SK-N-SH (cell line): ENCODE data around the gene WDR48. TPM values are rescaled to one million over a fixed set of nuclear protein-coding genes. Genes with fewer than 3 reads are reported as not detected.

ENCODE experiments used
- CTCF ChIA-PET: fragments of 300-600, 350-600 bp; formaldehyde crosslinking; extraction: SDS; loops from one replicate; lab custom pipeline; 2021; lab: Yijun Ruan, JAX
- POLR2A ChIA-PET: fragments of 350-600 bp; sonication (Branson Sonifier 250); formaldehyde crosslinking; extraction: SDS; loops from one replicate; lab custom pipeline; 2020; ENCODE audit warnings: antibody characterized with exemption, inconsistent platforms; lab: Yijun Ruan, JAX
- DNase-seq: peaks from one replicate; pipeline ENCODE4 v3.0.0; 2012
- H2AFZ ChIP-seq: fragments of 200-600 bp; sonication (generic); 2 replicates; pipeline ENCODE4 v1.8.1; 2016; ENCODE audit warnings: antibody characterized with exemption, mild to moderate bottlenecking, low read depth
- H3F3A ChIP-seq: fragments of 200-600 bp; sonication (generic); replicated peaks from 2 replicates; pipeline ENCODE3; 2016; ENCODE audit warnings: antibody characterized with exemption, mild to moderate bottlenecking; ENCODE audit not compliant: insufficient read depth
- H3K27ac ChIP-seq, 2 experiments: fragments of 200-500 bp in 1 of 2; fragments of 200-600 bp in 1 of 2; sonication (Bioruptor generic) in 1 of 2; sonication (generic), shearing (Covaris generic) in 1 of 2; 2 replicates each; pipeline versions ENCODE4 v1.5.1 to v1.6.1; 2014 to 2016; ENCODE audit warnings: low read depth in 2 of 2, inconsistent platforms in 1 of 2, low read length in 1 of 2, mild to moderate bottlenecking in 1 of 2, mixed read lengths in 1 of 2
- H3K27me3 ChIP-seq: fragments of 200-600 bp; sonication (generic), shearing (Covaris generic); 2 replicates; pipeline ENCODE4 v1.6.1; 2016; ENCODE audit warnings: mixed run types; ENCODE audit not compliant: insufficient read depth
- H3K36me3 ChIP-seq, 2 experiments: fragments of 200-500 bp in 1 of 2; fragments of 200-600 bp in 1 of 2; sonication (Bioruptor generic) in 1 of 2; sonication (generic) in 1 of 2; replicated peaks in 1 of 2; 2 replicates each; pipeline versions ENCODE3 to v1.5.1; 2014 to 2016; ENCODE audit warnings: low read length in 1 of 2, mild to moderate bottlenecking in 1 of 2; ENCODE audit not compliant: insufficient read depth in 2 of 2, control insufficient read depth in 1 of 2
- H3K4me1 ChIP-seq, 2 experiments: fragments of 200-500 bp in 1 of 2; fragments of 200-600 bp in 1 of 2; sonication (Bioruptor generic) in 1 of 2; sonication (generic), shearing (Covaris generic) in 1 of 2; 2 replicates each; pipeline versions ENCODE4 v1.5.1 to v1.6.1; 2014 to 2016; ENCODE audit warnings: low read depth in 1 of 2, low read length in 1 of 2, mixed run types in 1 of 2; ENCODE audit not compliant: insufficient read depth in 2 of 2, control insufficient read depth in 1 of 2
- H3K4me2 ChIP-seq: fragments of 200-600 bp; sonication (generic), shearing (Covaris generic); 2 replicates; pipeline ENCODE4 v1.6.1; 2017; ENCODE audit warnings: mixed run types
- H3K4me3 ChIP-seq, 2 experiments: fragments of 200-500 bp in 1 of 2; fragments of 200-600 bp in 1 of 2; sonication (Bioruptor generic) in 1 of 2; sonication (generic), shearing (Covaris generic) in 1 of 2; 2 replicates each; pipeline versions ENCODE4 v1.5.1 to v1.8.1; 2014 to 2016; ENCODE audit warnings: low read depth in 2 of 2, inconsistent platforms in 1 of 2, low read length in 1 of 2, mild to moderate bottlenecking in 1 of 2, mixed read lengths in 1 of 2, moderate library complexity in 1 of 2
- H3K79me2 ChIP-seq: fragments of 200-600 bp; sonication (generic); 2 replicates; pipeline ENCODE4 v1.8.1; 2017; ENCODE audit warnings: mild to moderate bottlenecking; ENCODE audit not compliant: insufficient read depth
- H3K9ac ChIP-seq: fragments of 200-600 bp; sonication (generic); 2 replicates; pipeline ENCODE4 v1.6.1; 2017; ENCODE audit warnings: mixed run types
- H3K9me2 ChIP-seq: fragments of 200-600 bp; sonication (generic); 2 replicates; pipeline ENCODE4 v1.6.1; 2017; ENCODE audit warnings: mixed run types
- H3K9me3 ChIP-seq: fragments of 200-600 bp; sonication (generic); 2 replicates; pipeline ENCODE4 v1.6.1; 2017; ENCODE audit warnings: mixed run types, mild to moderate bottlenecking, moderate library complexity
- H4K20me1 ChIP-seq: fragments of 200-600 bp; sonication (generic); 2 replicates; pipeline ENCODE4 v1.6.1; 2017; ENCODE audit warnings: mild to moderate bottlenecking, mixed run types; ENCODE audit not compliant: insufficient read depth
- CHD2 ChIP-seq: fragments of 150-350 bp; IDR thresholded peaks from 2 replicates; pipeline ENCODE4 v1.6.1; 2018; ENCODE audit warnings: low read length; ENCODE audit not compliant: partially characterized antibody
- EP300 ChIP-seq, 2 experiments: IDR thresholded peaks; 2 replicates each; pipeline versions ENCODE4 v1.4.0 to v1.6.1; 2012; ENCODE audit warnings: borderline replicate concordance in 1 of 2, low read depth in 1 of 2, low read length in 1 of 2
- EZH2phosphoT487 ChIP-seq: fragments of 200-600 bp; sonication (generic); IDR thresholded peaks from 2 replicates; pipeline ENCODE4 v1.6.1; 2017; ENCODE audit warnings: low read depth, mixed run types, mild to moderate bottlenecking, antibody characterized with exemption, moderate library complexity, borderline replicate concordance
- FOSL2 ChIP-seq: IDR thresholded peaks from 2 replicates; pipeline ENCODE4 v1.4.0; 2012; ENCODE audit warnings: low read depth, mild to moderate bottlenecking, moderate library complexity, borderline replicate concordance
- GABPA ChIP-seq: IDR thresholded peaks from 2 replicates; pipeline ENCODE4 v1.4.0; 2012; ENCODE audit warnings: low read depth, mild to moderate bottlenecking
- GATA2 ChIP-seq: sonication (generic); formaldehyde crosslinking; IDR thresholded peaks from 2 replicates; pipeline ENCODE4 v1.5.0; 2020; ENCODE audit warnings: mild to moderate bottlenecking, missing genetic modification reagents
- NFIC ChIP-seq: IDR thresholded peaks from 2 replicates; pipeline ENCODE4 v1.4.0; 2012; ENCODE audit warnings: borderline replicate concordance
- NRF1 ChIP-seq: IDR thresholded peaks from 2 replicates; pipeline ENCODE4 v1.6.1; 2012; ENCODE audit warnings: low read depth, mild to moderate bottlenecking, low read length
- RCOR1 ChIP-seq: fragments of 150-350 bp; IDR thresholded peaks from 2 replicates; pipeline ENCODE4 v1.6.1; 2017; ENCODE audit warnings: antibody characterized with exemption, low read length
- RFX5 ChIP-seq: IDR thresholded peaks from 2 replicates; pipeline ENCODE4 v1.6.1; 2012; ENCODE audit warnings: mild to moderate bottlenecking, improper control_type of control experiment, low read length
- RXRA ChIP-seq: IDR thresholded peaks from 2 replicates; pipeline ENCODE4 v1.4.0; 2012; ENCODE audit warnings: low read depth, mild to moderate bottlenecking, borderline replicate concordance
- SMC3 ChIP-seq: IDR thresholded peaks from 2 replicates; pipeline ENCODE4 v1.6.1; 2012; ENCODE audit warnings: low read depth, low read length, improper control_type of control experiment
- TAF1 ChIP-seq: IDR thresholded peaks from 2 replicates; pipeline ENCODE4 v1.6.1; 2012; ENCODE audit warnings: low read depth, mild to moderate bottlenecking, low read length, moderate library complexity, borderline replicate concordance
- TEAD4 ChIP-seq: IDR thresholded peaks from 2 replicates; pipeline ENCODE4 v1.4.0; 2012; ENCODE audit warnings: mild to moderate bottlenecking, borderline replicate concordance; ENCODE audit not compliant: insufficient read depth
- YY1 ChIP-seq: IDR thresholded peaks from 2 replicates; pipeline ENCODE4 v1.4.0; 2012; ENCODE audit warnings: low read depth, mild to moderate bottlenecking
- WGBS: methylation state at CpG from one replicate; pipeline ENCODE4 v1.1.6; 2017; ENCODE audit warnings: low lambda C conversion rate; 5-methylcytosine and 5-hydroxymethylcytosine counted together
- polyA plus RNA-seq, 3 experiments: library from polyadenylated mRNA; depleted of rRNA; stranded (reverse); fragments of >200 nt; gene quantifications; 2 replicates each; pipeline ENCODE4 v1.2.3, GENCODE V29; 2012
- TF ChIP-seq, protein P1 (sequence below): fragments of 150-350 bp; IDR thresholded peaks from 2 replicates; pipeline ENCODE4 v1.6.1; 2016; ENCODE audit warnings: mild to moderate bottlenecking, low read depth, low read length
- TF ChIP-seq, protein P2 (sequence below): IDR thresholded peaks from 2 replicates; pipeline ENCODE4 v1.4.0; 2012; ENCODE audit warnings: low read depth

WDR48 gene
- polyA plus RNA-seq, 1 of the 3 experiments (the other 2 are of a cell fraction) = 12.1 TPM

DNA sequence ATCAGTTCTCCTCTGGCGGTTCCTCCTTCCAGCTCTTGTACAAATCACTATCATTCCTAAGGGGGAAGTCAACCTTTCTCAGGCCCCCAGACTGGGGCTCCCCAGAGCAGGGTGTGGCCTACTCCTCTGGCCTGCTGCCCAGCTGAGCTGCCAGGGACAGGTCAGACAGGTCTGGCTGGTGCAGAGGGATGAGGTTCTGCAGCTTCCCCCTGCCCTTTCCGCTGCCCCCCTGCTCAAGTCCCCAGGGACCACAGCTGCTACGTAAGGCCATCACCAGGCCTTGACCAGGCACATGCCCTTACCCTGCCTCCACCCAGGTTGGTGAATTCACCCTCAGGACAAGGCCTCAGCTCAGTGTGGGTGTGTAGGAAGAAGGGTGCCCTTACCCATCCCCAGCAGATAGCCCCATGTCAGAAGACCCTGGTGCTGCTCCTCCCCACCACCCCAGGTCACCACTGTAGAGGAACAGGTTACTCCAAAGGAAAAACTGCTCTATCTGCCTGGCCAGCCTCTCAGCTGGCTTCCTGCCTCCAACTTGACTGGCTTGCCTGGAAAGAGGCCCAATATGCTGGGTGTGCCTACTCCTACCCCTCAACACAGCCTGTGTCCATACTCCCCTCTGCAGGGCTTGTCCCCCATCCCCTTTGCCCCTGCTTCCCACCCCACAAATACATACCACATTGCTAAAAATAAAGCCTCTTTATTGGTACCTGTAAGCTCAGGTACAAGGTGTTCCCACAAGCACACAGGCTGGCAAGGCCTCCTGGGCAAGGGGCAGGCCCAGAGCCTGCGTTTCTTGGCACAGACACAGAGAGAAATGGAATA, 89.6 kb downstream of the WDR48 start:
- H3K4me3 ChIP-seq = no peak overlapping the region
- WGBS = 79% methylated on average over 2 of the region's 4 CpGs
- peaks cover 9% of the 10 kb centered on the region for H3F3A ChIP-seq
- no peaks in the 10 kb centered on the region for H3K9me3 ChIP-seq
- peaks cover 22% of the 10 kb centered on the region for H4K20me1 ChIP-seq
- TF ChIP-seq SMC3 (no peak), NFIC (no peak), GATA2 (no peak), CHD2 (no peak), TEAD4 (no peak), RCOR1 (no peak), NRF1 (no peak), FOSL2 (no peak), EP300 (IDR thresholded peaks at IDR 0.05; ENCODE audit: borderline replicate concordance in 1 of 2, low read depth in 1 of 2, low read length in 1 of 2) (no peak), RXRA (no peak)
- TF ChIP-seq, protein P1, sequence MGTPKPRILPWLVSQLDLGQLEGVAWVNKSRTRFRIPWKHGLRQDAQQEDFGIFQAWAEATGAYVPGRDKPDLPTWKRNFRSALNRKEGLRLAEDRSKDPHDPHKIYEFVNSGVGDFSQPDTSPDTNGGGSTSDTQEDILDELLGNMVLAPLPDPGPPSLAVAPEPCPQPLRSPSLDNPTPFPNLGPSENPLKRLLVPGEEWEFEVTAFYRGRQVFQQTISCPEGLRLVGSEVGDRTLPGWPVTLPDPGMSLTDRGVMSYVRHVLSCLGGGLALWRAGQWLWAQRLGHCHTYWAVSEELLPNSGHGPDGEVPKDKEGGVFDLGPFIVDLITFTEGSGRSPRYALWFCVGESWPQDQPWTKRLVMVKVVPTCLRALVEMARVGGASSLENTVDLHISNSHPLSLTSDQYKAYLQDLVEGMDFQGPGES = no peak
- ChIA-PET CTCF (interaction anchor here (0.8 to 2.2 kb wide), 8 partner anchors 10 to 151 kb away, joined by 3 to 9 read pairs (median 4); no protein-coding TSS in a partner anchor), POLR2A (no interaction called here)
- no peaks in the 10 kb centered on the region for H3K9me2 ChIP-seq
- H3K36me3 ChIP-seq = peaks cover 40 to 51% of the 10 kb centered on the region in 2 experiments
- no peaks in the 10 kb centered on the region for H3K27me3 ChIP-seq
- H3K4me2 ChIP-seq = 0 out of 2 replicates have a peak overlapping the region, but pooled peaks have one; percentile 2
- peaks cover 55% of the 10 kb centered on the region for H3K79me2 ChIP-seq
- DNase-seq = peak; percentile 50
- H2AFZ ChIP-seq = no peak overlapping the region
- H3K9ac ChIP-seq = no peak overlapping the region
- peaks cover 10 to 58% of the 10 kb centered on the region in 2 experiments for H3K4me1 ChIP-seq
- peak overlapping the region; percentile 6 to 71; a peak in 3 of 4 replicates for H3K27ac ChIP-seq

GRCh38 chr3:39142067-39142466, 90.3 kb downstream of the WDR48 start:
- H3F3A ChIP-seq = peaks cover 14% of the 10 kb centered on the region
- 85% methylated on average over 4 of the region's 5 CpGs for WGBS
- H2AFZ ChIP-seq = no peak overlapping the region
- H3K36me3 ChIP-seq = peaks cover 40 to 48% of the 10 kb centered on the region in 2 experiments
- H3K27ac ChIP-seq = no peak overlapping the region; a peak in 1 of 4 replicates
- no peak overlapping the region for H3K9ac ChIP-seq
- peaks cover 61% of the 10 kb centered on the region for H3K79me2 ChIP-seq
- peaks cover 16 to 65% of the 10 kb centered on the region in 2 experiments for H3K4me1 ChIP-seq
- no peaks in the 10 kb centered on the region for H3K9me2 ChIP-seq
- peaks cover 27% of the 10 kb centered on the region for H4K20me1 ChIP-seq
- no peak for DNase-seq
- ChIA-PET CTCF (interaction anchor here (0.9 to 2.2 kb wide), 4 partner anchors 9 to 150 kb away, joined by 4 to 8 read pairs (median 5); no protein-coding TSS in a partner anchor), POLR2A (no interaction called here)
- H3K4me2 ChIP-seq = 0 out of 2 replicates have a peak overlapping the region, but pooled peaks have one; percentile 2
- H3K9me3 ChIP-seq = no peaks in the 10 kb centered on the region
- no peak for TF ChIP-seq CHD2
- TF ChIP-seq TAF1 = no peak
- no peak for TF ChIP-seq RFX5
- no peak for TF ChIP-seq GABPA
- TF ChIP-seq EP300 (IDR thresholded peaks at IDR 0.05; ENCODE audit: borderline replicate concordance in 1 of 2, low read depth in 1 of 2, low read length in 1 of 2) = no peak
- no peak for TF ChIP-seq YY1
- TF ChIP-seq TEAD4 = no peak
- no peak for TF ChIP-seq NRF1
- TF ChIP-seq, protein P2, sequence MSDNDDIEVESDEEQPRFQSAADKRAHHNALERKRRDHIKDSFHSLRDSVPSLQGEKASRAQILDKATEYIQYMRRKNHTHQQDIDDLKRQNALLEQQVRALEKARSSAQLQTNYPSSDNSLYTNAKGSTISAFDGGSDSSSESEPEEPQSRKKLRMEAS = no peak
- TF ChIP-seq EZH2phosphoT487 = no peak
- H3K27me3 ChIP-seq = no peaks in the 10 kb centered on the region
- H3K4me3 ChIP-seq = no peak overlapping the region
